Tibial nerve (tissue), 4 donors: ENCODE measurements around the gene PRKAG2. TPM values are rescaled to one million over a fixed set of nuclear protein-coding genes. Genes with fewer than 3 reads are reported as not detected.
A peak's percentile ranks its signal among the peaks of the same experiment; 100 is the strongest.
"Not testable (repeated sequence)": the region's sequence is repeated elsewhere in the genome, so short reads cannot be mapped to it uniquely, and the experiment has no call there.

Source experiments
- DNase-seq, 2 donors: peaks; one replicate each; pipeline ENCODE4 v3.0.0-alpha.2; 2019; ENCODE audit warnings: low spot score in 2 of 2
- H3K27ac ChIP-seq, 4 donors: fragments of 200-600 bp; sonication (generic) in 3 of 4; one replicate each; pipeline ENCODE4 v1.5.1; 2017 to 2019; ENCODE audit warnings: mild to moderate bottlenecking in 1 of 4
- H3K27me3 ChIP-seq, 2 donors: fragments of 200-600 bp; sonication (generic) in 1 of 2; one replicate each; pipeline versions ENCODE4 v1.5.1 to v1.6.0; 2017 to 2019
- H3K36me3 ChIP-seq, 3 donors: fragments of 200-600 bp; sonication (generic); one replicate each; pipeline ENCODE4 v1.5.1; 2018 to 2019
- H3K4me1 ChIP-seq, 4 donors: fragments of 200-600 bp; sonication (generic) in 3 of 4; one replicate each; pipeline ENCODE4 v1.5.1; 2017 to 2019
- H3K4me3 ChIP-seq, 4 donors: fragments of 200-600 bp; sonication (generic) in 3 of 4; one replicate each; pipeline ENCODE4 v1.5.1; 2017 to 2019; ENCODE audit warnings: mild to moderate bottlenecking in 1 of 4, moderate library complexity in 1 of 4
- H3K9me3 ChIP-seq, 4 donors: fragments of 200-600 bp; sonication (generic) in 3 of 4; one replicate each; pipeline ENCODE4 v1.5.1; 2017 to 2019
- EP300 ChIP-seq, 2 donors: sonication (generic); formaldehyde crosslinking; IDR thresholded peaks; one replicate each; pipeline ENCODE4 v1.6.1; 2017; ENCODE audit warnings: antibody characterized with exemption in 2 of 2, mild to moderate bottlenecking in 1 of 2
- POLR2A ChIP-seq, 2 donors: fragments of 450-650 bp; IDR thresholded peaks; one replicate each; pipeline ENCODE4 v1.6.1; 2017; ENCODE audit warnings: antibody characterized with exemption in 2 of 2, mild to moderate bottlenecking in 2 of 2, moderate library complexity in 2 of 2
- WGBS, 2 donors: methylation state at CpG; one replicate each; pipeline ENCODE4 v1.1.5; 2018; 5-methylcytosine and 5-hydroxymethylcytosine counted together
- total RNA-seq, 4 donors: library from RNA; depleted of rRNA; stranded (reverse); fragments of >200 nt; gene quantifications; one replicate each; pipeline ENCODE4 v1.1.0, GENCODE V29; 2016
- TF ChIP-seq, protein P1 (sequence below), 5 experiments: fragments of 200-600 bp in 3 of 5; fragments of 450-650 bp in 2 of 5; sonication (generic) in 3 of 5; IDR thresholded peaks; one replicate each; pipeline ENCODE4 v1.5.1; 2016 to 2019; ENCODE audit warnings: antibody characterized with exemption in 5 of 5, mild to moderate bottlenecking in 3 of 5, moderate library complexity in 2 of 5

Gene PRKAG2
- total RNA-seq, 4 donors from 2014 or later: 24.5 to 82.6 (median 38.3) TPM

DNA sequence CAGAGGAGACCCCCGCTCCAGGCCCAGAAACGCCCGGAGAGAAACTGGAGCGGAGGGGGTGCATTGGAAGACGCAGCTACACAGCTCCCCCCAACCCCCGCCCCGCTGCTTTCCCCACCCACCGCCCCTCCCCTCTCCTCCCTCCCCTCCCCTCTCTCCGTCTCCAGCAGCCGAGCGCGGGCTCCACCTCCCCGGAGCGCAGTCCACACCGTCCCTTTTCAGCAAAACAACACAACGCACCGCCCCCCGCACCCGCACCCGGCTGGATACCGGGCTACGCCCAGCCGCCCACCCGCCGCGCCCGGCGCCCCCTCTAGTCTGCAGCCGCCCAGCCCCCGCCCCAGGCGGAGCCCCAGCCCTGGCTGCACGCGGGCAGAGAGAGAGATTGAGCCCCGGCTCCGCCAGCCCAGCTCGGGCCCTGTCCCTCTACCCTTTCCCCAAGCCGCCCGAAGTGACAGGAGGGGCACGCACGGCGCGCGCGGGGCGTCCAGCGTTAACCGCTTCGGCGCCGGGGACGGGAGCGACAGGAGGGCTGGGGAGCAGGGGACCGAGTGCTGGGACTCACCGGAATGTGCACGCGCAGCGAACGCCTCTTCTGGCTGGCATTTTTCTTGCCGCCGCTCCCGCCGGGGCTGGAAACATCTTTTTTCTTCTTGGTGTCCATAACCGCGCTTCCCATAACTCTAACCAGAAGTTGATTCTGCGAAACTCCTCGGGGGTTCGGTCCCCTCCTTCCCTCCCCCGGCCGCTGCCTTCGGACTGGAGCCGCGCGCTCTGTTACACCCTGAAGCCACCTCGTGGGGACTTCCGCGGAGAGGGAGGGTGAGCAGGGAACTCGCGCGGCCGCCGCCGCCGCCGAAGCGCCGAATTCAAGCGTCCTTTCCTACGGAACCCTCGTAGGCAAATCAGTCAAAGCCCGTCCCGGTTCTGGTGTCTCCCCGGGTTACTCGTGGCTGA is 695 bp downstream of the PRKAG2 start:
- H3K36me3 ChIP-seq: no peaks in the 10 kb centered on the region
- H3K27ac ChIP-seq: peak overlapping the region; percentile 88 to 98 (median 96)
- peak; percentile 74 to 79 for DNase-seq
- H3K4me3 ChIP-seq: peak overlapping the region; percentile 74 to 94 (median 82)
- TF ChIP-seq EP300 (IDR thresholded peaks at IDR 0.05) (peak in 1 of 2 donors; percentile 28), POLR2A (IDR thresholded peaks at IDR 0.05) (peak in 1 of 2 donors; percentile 18)
- TF ChIP-seq, protein P1, sequence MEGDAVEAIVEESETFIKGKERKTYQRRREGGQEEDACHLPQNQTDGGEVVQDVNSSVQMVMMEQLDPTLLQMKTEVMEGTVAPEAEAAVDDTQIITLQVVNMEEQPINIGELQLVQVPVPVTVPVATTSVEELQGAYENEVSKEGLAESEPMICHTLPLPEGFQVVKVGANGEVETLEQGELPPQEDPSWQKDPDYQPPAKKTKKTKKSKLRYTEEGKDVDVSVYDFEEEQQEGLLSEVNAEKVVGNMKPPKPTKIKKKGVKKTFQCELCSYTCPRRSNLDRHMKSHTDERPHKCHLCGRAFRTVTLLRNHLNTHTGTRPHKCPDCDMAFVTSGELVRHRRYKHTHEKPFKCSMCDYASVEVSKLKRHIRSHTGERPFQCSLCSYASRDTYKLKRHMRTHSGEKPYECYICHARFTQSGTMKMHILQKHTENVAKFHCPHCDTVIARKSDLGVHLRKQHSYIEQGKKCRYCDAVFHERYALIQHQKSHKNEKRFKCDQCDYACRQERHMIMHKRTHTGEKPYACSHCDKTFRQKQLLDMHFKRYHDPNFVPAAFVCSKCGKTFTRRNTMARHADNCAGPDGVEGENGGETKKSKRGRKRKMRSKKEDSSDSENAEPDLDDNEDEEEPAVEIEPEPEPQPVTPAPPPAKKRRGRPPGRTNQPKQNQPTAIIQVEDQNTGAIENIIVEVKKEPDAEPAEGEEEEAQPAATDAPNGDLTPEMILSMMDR (IDR thresholded peaks at IDR 0.05): no peak
- H3K9me3 ChIP-seq: no peaks in the 10 kb centered on the region
- 0% methylated on average over 12 to 60 of the region's 93 CpGs for WGBS, 2 donors
- peaks cover 0 to 33% (median 13%) of the 10 kb centered on the region in 4 donors for H3K4me1 ChIP-seq
- H3K27me3 ChIP-seq: no peaks in the 10 kb centered on the region

DNA sequence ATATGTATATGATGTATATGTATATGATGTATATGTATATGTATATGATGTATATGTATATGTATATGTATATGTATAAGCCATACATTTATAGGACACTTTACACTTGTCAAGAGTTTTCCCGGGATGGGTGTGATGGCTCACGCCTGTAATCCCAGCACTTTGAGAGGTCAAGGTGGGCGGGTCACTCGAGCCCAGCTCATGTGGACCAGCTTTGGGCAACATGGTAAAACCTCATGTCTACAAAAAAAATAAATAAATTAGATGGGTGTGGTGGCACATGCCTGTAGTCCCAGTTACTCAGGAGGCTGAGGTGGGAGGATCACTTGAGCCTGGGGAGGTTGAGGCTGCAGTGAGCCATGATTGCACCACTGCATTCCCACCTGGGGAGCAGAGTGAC is 2.4 kb downstream of the PRKAG2 start:
- DNase-seq: peak in 1 of 2 donors; percentile 41
- H3K36me3 ChIP-seq, H3K27me3 ChIP-seq, H3K9me3 ChIP-seq: not testable (repeated sequence)
- peaks cover 0 to 50% (median 17%) of the 10 kb centered on the region in 4 donors for H3K4me1 ChIP-seq
- 69 to 80% methylated on average over 4 of the region's 4 CpGs for WGBS, 2 donors
- peak overlapping the region in 2 of 4 donors; percentile 74 to 86 for H3K4me3 ChIP-seq
- peak overlapping the region in 3 of 4 donors; percentile 88 to 98 (median 94) for H3K27ac ChIP-seq

DNA sequence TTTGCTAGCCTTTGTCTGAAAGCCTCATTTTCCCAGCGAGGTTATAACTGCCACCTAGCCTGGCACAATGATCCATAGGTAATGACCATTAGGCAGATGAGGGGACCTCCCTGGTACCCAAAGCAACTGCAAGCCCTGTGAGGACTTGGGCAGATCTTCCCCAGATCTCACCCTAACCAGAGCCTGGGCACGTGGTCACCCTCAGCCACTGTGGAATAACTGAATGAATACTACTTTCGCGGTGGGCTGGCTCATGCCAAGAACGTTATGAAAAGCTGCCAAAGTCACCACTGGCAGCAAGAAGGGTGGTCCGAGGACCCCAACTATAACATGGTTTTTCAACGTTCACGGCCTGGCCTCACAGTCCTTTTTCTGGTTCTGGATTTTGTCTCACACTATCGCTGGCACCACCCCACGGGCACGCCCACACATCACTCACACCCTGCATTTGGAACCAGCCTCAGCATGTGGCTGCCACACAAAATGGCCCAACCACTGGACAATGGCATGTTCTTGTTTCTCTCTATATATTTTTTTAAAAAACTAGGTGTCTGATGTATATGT is 3.4 kb downstream of the PRKAG2 start:
- Histone ChIP-seq H3K4me1 (peaks cover 0 to 60% (median 23%) of the 10 kb centered on the region in 4 donors), H3K36me3 (no peaks in the 10 kb centered on the region), H3K27me3 (no peaks in the 10 kb centered on the region), H3K4me3 (no peak overlapping the region), H3K9me3 (no peaks in the 10 kb centered on the region), H3K27ac (peak overlapping the region in 1 of 4 donors; percentile 3)
- TF ChIP-seq POLR2A (IDR thresholded peaks at IDR 0.05) (no peak), EP300 (IDR thresholded peaks at IDR 0.05) (no peak)
- TF ChIP-seq, protein P1 (IDR thresholded peaks at IDR 0.05): no peak
- peak; percentile 44 to 48 for DNase-seq
- 49 to 79% methylated on average over 11 of the region's 11 CpGs for WGBS, 2 donors

DNA sequence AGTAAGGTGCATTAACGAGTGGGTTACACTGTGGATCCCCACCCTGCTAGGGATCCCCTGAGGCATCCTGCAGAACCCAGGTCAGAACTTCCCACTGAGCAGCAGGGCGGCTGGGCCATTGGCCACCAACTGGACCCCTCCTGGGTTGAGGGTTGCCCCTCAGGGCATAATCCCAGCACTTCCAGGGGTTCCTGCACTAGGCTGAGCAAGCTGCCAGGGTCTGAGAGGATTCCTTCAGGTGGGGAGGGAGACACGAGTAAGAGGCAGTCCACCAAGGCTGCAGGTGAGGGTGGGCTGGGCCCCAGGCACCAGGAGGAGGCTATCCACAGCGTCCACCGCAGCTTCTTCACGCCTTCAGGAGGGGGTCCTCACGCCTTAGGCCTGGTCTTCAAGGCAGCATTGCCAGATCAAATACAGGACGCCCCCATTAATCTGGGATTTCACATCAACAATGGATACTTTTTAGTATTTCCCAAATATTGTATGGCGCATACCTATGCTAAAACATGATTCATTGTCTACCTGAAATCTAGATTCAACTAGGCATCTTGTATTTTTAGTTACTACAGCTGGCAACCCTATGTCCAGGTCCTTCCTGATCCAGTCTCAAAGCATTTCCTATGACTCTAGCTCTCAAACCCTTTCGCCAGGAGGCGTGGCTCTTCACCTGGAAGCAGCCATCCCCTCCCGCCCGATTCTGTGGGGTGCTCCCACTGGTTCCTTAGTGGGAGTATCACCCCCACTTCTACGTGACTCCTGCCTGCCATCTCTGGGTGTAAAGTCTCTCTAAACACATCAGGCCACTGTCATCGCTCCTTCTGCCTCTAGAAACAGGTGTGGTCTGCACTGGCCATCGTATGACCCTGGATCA is 4.1 kb downstream of the PRKAG2 start:
- no peaks in the 10 kb centered on the region for H3K9me3 ChIP-seq
- TF ChIP-seq, protein P1 (IDR thresholded peaks at IDR 0.05): no peak
- TF ChIP-seq EP300 (IDR thresholded peaks at IDR 0.05): no peak
- no peak for TF ChIP-seq POLR2A (IDR thresholded peaks at IDR 0.05)
- peaks cover 0 to 63% (median 19%) of the 10 kb centered on the region in 4 donors for H3K4me1 ChIP-seq
- no peaks in the 10 kb centered on the region for H3K27me3 ChIP-seq
- WGBS, 2 donors: 90 to 92% methylated on average over 16 of the region's 16 CpGs
- DNase-seq: no peak
- H3K4me3 ChIP-seq: no peak overlapping the region
- peak overlapping the region in 1 of 4 donors; percentile 3 for H3K27ac ChIP-seq
- H3K36me3 ChIP-seq: no peaks in the 10 kb centered on the region

DNA sequence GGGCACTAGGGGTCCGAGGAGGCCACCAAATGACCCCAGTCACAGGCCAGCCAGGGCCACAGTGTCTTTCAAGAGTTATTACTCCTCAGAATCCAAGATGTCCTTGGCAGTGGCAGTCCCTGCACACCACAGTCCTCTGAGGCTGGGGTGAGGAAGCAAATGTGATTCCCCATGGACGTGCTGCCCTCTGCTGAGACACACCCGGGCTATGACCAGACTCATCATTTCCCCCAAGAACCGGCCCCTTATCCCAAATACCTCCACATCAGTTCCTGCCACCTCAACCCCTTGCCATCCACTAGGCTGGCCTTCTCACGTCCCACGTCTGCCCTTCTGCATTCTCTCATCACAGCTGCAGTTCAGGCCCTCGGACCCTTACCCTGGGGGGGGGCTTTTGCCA is 5.0 kb downstream of the PRKAG2 start:
- TF ChIP-seq, protein P1 (IDR thresholded peaks at IDR 0.05): no peak
- no peak for TF ChIP-seq EP300 (IDR thresholded peaks at IDR 0.05)
- TF ChIP-seq POLR2A (IDR thresholded peaks at IDR 0.05): no peak
- peaks cover 0 to 66% (median 17%) of the 10 kb centered on the region in 4 donors for H3K4me1 ChIP-seq
- WGBS, 2 donors: 74 to 82% methylated on average over 7 of the region's 7 CpGs

More for the DNA sequence above, 5.0 kb downstream of the PRKAG2 start:
- Histone ChIP-seq H3K9me3 (no peaks in the 10 kb centered on the region), H3K27me3 (no peaks in the 10 kb centered on the region), H3K27ac (no peak overlapping the region), H3K4me3 (no peak overlapping the region), H3K36me3 (no peaks in the 10 kb centered on the region)
- DNase-seq: no peak
